ENCODE data around the gene SPART.

The SPART gene
- total RNA-seq: 52.8 to 57.4 reads per million in 2 donors

GRCh38 chr13:36346222-36347083, at the start of gene SPART:
Gene SPART, minus strand, starts transcription at chr13:36346394. Its CDS starts 10,564 bp downstream, at chr13:36335830.
- DNase-seq: peak; percentile 65

GRCh38 chr13:36395280-36395679, 49.1 kb upstream of the SPART start:
- DNase-seq: no peak

GRCh38 chr13:36385489-36385888, 39.3 kb upstream of the SPART start:
- no peak for DNase-seq

GRCh38 chr13:36382030-36382429, 35.8 kb upstream of the SPART start:
- no peak for DNase-seq

GRCh38 chr13:36377826-36378468, 31.8 kb upstream of the SPART start:
- no peak for DNase-seq

GRCh38 chr13:36374063-36374462, 27.9 kb upstream of the SPART start:
- no peak for DNase-seq

GRCh38 chr13:36371185-36371584, 25.0 kb upstream of the SPART start:
- no peak for DNase-seq

GRCh38 chr13:36370108-36370429, 23.9 kb upstream of the SPART start:
- no peak for DNase-seq

GRCh38 chr13:36369268-36370107, 23.3 kb upstream of the SPART start:
- no peak for DNase-seq

- no peak for DNase-seq
These were observed 19.8 kb upstream of the SPART start for GRCh38 chr13:36366031-36366430.

GRCh38 chr13:36363366-36363863, 17.2 kb upstream of the SPART start:
- DNase-seq: no peak

- no peak for DNase-seq
These were observed 16.7 kb upstream of the SPART start for GRCh38 chr13:36362914-36363313.

GRCh38 chr13:36362251-36362650, 16.1 kb upstream of the SPART start:
- DNase-seq: no peak

GRCh38 chr13:36360903-36361302, 14.7 kb upstream of the SPART start:
- DNase-seq: no peak

- no peak for DNase-seq
These were observed 13.2 kb upstream of the SPART start for GRCh38 chr13:36359301-36359950.

- DNase-seq: no peak
These were observed 12.1 kb upstream of the SPART start for GRCh38 chr13:36358175-36358718.

- DNase-seq: no peak
These were observed 11.5 kb upstream of the SPART start for GRCh38 chr13:36357692-36358091.

- DNase-seq: no peak
These were observed 11.0 kb upstream of the SPART start for GRCh38 chr13:36357231-36357630.

GRCh38 chr13:36356058-36356457, 9.9 kb upstream of the SPART start:
- no peak for DNase-seq

GRCh38 chr13:36355632-36356031, 9.4 kb upstream of the SPART start:
- DNase-seq: no peak

- DNase-seq: no peak
These were observed 8.8 kb upstream of the SPART start for GRCh38 chr13:36354842-36355623.

GRCh38 chr13:36353001-36353400, 6.8 kb upstream of the SPART start:
- DNase-seq: no peak
